Skeletal muscle satellite cell (primary cell): ENCODE data around the gene TAS2R31.
"Not testable (repeated sequence)": the region's sequence is repeated elsewhere in the genome, so short reads cannot be mapped to it uniquely, and the experiment has no call there.

Experiments used
- H3K27me3 ChIP-seq: 2 replicates; pipeline ENCODE4 v1.7.0; 2013; ENCODE audit warnings: low read length; ENCODE audit not compliant: control insufficient read depth, insufficient read depth
- H3K36me3 ChIP-seq: 2 replicates; pipeline ENCODE4 v1.7.0; 2013; ENCODE audit warnings: mild to moderate bottlenecking, control low read depth, low read length; ENCODE audit not compliant: insufficient read depth
- H3K4me1 ChIP-seq: 2 replicates; pipeline ENCODE4 v1.7.0; 2013; ENCODE audit warnings: low read length; ENCODE audit not compliant: control insufficient read depth, insufficient read depth
- H3K4me2 ChIP-seq: 2 replicates; pipeline ENCODE4 v1.7.0; 2013; ENCODE audit warnings: mild to moderate bottlenecking, low read length
- H3K4me3 ChIP-seq: 2 replicates; pipeline ENCODE4 v1.7.0; 2013; ENCODE audit warnings: low read length
- H3K9ac ChIP-seq: 2 replicates; pipeline ENCODE4 v1.7.0; 2013; ENCODE audit warnings: mild to moderate bottlenecking, low read depth, low read length, moderate library complexity
- H3K9me3 ChIP-seq: replicated peaks from 2 replicates; pipeline ENCODE4 v1.7.0; 2013; ENCODE audit warnings: mild to moderate bottlenecking, control low read depth, low read length

TAS2R31 gene

GRCh38 chr12:11049806-11050531, 18.8 kb upstream of the TAS2R31 start:
- H3K4me3 ChIP-seq, H3K9me3 ChIP-seq, H3K27me3 ChIP-seq, H3K4me1 ChIP-seq, H3K36me3 ChIP-seq, H3K9ac ChIP-seq, H3K4me2 ChIP-seq: not testable (repeated sequence)

GRCh38 chr12:11041366-11041765, 10.2 kb upstream of the TAS2R31 start:
- H3K4me1 ChIP-seq = not testable (repeated sequence)

GRCh38 chr12:11040162-11040561, 9.0 kb upstream of the TAS2R31 start:
- H3K4me3 ChIP-seq = no peak overlapping the region
- H3K4me2 ChIP-seq = no peak overlapping the region
- no peaks in the 10 kb centered on the region for H3K4me1 ChIP-seq
- no peaks in the 10 kb centered on the region for H3K36me3 ChIP-seq
- H3K9me3 ChIP-seq = no peaks in the 10 kb centered on the region
- H3K27me3 ChIP-seq = no peaks in the 10 kb centered on the region
- H3K9ac ChIP-seq = no peak overlapping the region

More at GRCh38 chr12:11041366-11041765, 10.2 kb upstream of the TAS2R31 start:
- H3K27me3 ChIP-seq, H3K4me2 ChIP-seq, H3K9me3 ChIP-seq, H3K9ac ChIP-seq, H3K4me3 ChIP-seq, H3K36me3 ChIP-seq: not testable (repeated sequence)

GRCh38 chr12:11039171-11039570, 8.0 kb upstream of the TAS2R31 start:
- H3K9ac ChIP-seq = no peak overlapping the region
- H3K4me2 ChIP-seq = no peak overlapping the region
- no peaks in the 10 kb centered on the region for H3K9me3 ChIP-seq
- H3K36me3 ChIP-seq = no peaks in the 10 kb centered on the region
- no peaks in the 10 kb centered on the region for H3K27me3 ChIP-seq
- no peaks in the 10 kb centered on the region for H3K4me1 ChIP-seq
- H3K4me3 ChIP-seq = no peak overlapping the region

GRCh38 chr12:11033959-11034358, 2.8 kb upstream of the TAS2R31 start:
- not testable (repeated sequence) for H3K36me3 ChIP-seq, H3K9me3 ChIP-seq, H3K4me2 ChIP-seq, H3K9ac ChIP-seq, H3K27me3 ChIP-seq, H3K4me3 ChIP-seq, H3K4me1 ChIP-seq

GRCh38 chr12:11026118-11026517, 5.1 kb downstream of the TAS2R31 start:
- no peaks in the 10 kb centered on the region for H3K9me3 ChIP-seq
- H3K9ac ChIP-seq = no peak overlapping the region
- no peaks in the 10 kb centered on the region for H3K36me3 ChIP-seq
- no peaks in the 10 kb centered on the region for H3K27me3 ChIP-seq
- no peak overlapping the region for H3K4me2 ChIP-seq
- no peak overlapping the region for H3K4me3 ChIP-seq
- H3K4me1 ChIP-seq = no peaks in the 10 kb centered on the region

GRCh38 chr12:11023387-11023786, 7.8 kb downstream of the TAS2R31 start:
- H3K9me3 ChIP-seq = no peaks in the 10 kb centered on the region
- H3K27me3 ChIP-seq = no peaks in the 10 kb centered on the region
- H3K4me1 ChIP-seq = no peaks in the 10 kb centered on the region
- H3K4me2 ChIP-seq = no peak overlapping the region
- no peaks in the 10 kb centered on the region for H3K36me3 ChIP-seq
- H3K4me3 ChIP-seq = no peak overlapping the region
- H3K9ac ChIP-seq = no peak overlapping the region

- Histone ChIP-seq H3K4me2 (no peak within 1 kb of the TSS), H3K9ac (no peak within 1 kb of the TSS), H3K4me1 (no peaks in the 10 kb centered on the region), H3K4me3 (no peak within 1 kb of the TSS), H3K27me3 (no peaks in the 10 kb centered on the region), H3K9me3 (no peaks in the 10 kb centered on the region), H3K36me3 (no peaks in the 10 kb centered on the region)
These were observed 8.7 kb downstream of the TAS2R31 start, which contains the start of gene TAS2R19 for GRCh38 chr12:11022520-11022919. Gene TAS2R19 (minus strand): TSS chr12:11022620. CDS start chr12:11022571, 49 bp downstream.

GRCh38 chr12:11016937-11017336, 14.3 kb downstream of the TAS2R31 start:
- Histone ChIP-seq H3K4me2 (no peak overlapping the region), H3K27me3 (no peaks in the 10 kb centered on the region), H3K4me1 (no peaks in the 10 kb centered on the region), H3K4me3 (no peak overlapping the region), H3K36me3 (no peaks in the 10 kb centered on the region), H3K9me3 (no peaks in the 10 kb centered on the region), H3K9ac (no peak overlapping the region)

- no peak overlapping the region for H3K4me2 ChIP-seq
- no peaks in the 10 kb centered on the region for H3K9me3 ChIP-seq
- no peaks in the 10 kb centered on the region for H3K36me3 ChIP-seq
- no peak overlapping the region for H3K4me3 ChIP-seq
- H3K9ac ChIP-seq = no peak overlapping the region
- no peaks in the 10 kb centered on the region for H3K4me1 ChIP-seq
- H3K27me3 ChIP-seq = no peaks in the 10 kb centered on the region
These were observed 15.3 kb downstream of the TAS2R31 start for GRCh38 chr12:11015775-11016430.

GRCh38 chr12:11014234-11014633, 17.0 kb downstream of the TAS2R31 start:
- Histone ChIP-seq H3K9ac (no peak overlapping the region), H3K27me3 (no peaks in the 10 kb centered on the region), H3K4me2 (no peak overlapping the region), H3K36me3 (no peaks in the 10 kb centered on the region), H3K4me1 (no peaks in the 10 kb centered on the region), H3K4me3 (no peak overlapping the region), H3K9me3 (no peaks in the 10 kb centered on the region)

- no peaks in the 10 kb centered on the region for H3K36me3 ChIP-seq
- H3K4me2 ChIP-seq = no peak overlapping the region
- no peaks in the 10 kb centered on the region for H3K27me3 ChIP-seq
- no peak overlapping the region for H3K4me3 ChIP-seq
- H3K9ac ChIP-seq = no peak overlapping the region
- H3K4me1 ChIP-seq = no peaks in the 10 kb centered on the region
- H3K9me3 ChIP-seq = no peaks in the 10 kb centered on the region
These were observed 23.6 kb downstream of the TAS2R31 start for GRCh38 chr12:11007608-11008007.
